HG02763 (cell line): ENCODE results near the gene FGGY.
"Not testable (repeated sequence)": the region's sequence is repeated elsewhere in the genome, so short reads cannot be mapped to it uniquely, and the experiment has no call there.

Experiments used
- ATAC-seq: cut with Tn5 transposase; IDR thresholded peaks from one replicate; pipeline ENCODE4 v1.9.1; 2021; ENCODE audit warnings: mild to moderate bottlenecking, moderate library complexity; ENCODE audit not compliant: unreplicated experiment

FGGY gene

DNA sequence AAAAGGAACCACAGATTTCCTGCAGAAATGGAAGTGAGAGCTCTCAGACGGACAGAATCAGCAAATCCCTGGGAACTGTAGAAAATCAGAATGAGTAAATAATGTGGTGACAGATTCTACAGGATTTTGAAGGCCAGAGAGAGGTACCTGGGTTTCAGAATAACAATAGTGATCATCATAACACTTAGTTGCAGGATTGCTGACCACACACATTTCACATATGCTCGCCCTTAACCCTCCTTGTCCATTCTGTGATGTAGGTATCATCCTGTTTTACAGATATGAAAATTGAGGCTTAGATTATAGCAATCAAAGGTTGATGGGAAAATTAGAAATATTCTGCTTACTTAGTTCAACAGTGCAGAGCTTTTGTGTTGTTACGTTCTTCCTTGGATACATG, 419.9 kb downstream of the FGGY start:
- ATAC-seq, result no peak

DNA sequence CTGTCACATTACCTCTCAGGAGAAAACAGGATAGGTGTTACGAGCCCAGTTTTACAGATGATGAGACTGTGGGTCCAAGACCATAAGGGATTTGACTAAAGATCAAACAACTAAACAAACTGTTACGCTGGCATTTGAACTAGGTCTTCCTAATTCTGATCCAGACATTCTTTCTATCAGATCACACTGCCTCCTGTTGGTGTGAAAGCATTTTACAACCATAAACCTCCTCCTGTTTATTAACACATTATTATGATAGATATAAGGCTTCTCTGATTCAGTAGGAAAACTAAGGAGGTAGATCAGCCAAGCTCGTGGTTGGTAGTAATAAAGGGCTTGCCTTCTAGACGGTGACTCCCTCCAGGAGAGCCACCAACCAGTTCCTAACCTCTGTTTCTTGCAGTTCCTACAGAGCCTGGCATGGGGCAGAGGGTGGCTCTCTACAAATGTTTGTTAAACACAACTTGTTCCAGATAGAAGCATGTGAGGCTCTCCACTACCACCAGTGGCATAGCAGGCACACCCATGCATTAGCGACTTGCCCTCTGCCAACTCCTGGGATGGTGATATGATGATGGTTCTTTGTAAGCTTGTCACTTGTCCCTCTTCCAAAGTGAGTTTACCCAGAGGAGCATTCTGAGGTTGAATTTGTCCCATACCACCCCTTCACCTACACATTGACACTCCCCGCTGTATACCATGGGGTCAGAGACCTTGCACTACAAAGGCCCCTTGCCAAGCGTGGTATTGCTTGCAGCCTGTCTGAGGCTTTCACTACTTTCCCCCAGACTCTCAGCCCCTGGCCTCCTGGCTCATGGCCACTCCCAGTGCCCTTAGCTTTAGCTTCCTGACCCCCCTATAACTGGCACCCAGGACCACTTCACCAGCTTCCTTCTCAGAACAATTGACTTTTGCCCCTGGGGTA, 421.4 kb downstream of the FGGY start:
- no peak for ATAC-seq

- ATAC-seq, result no peak
Observed at GRCh38 chr1:59718989-59719360, 422.1 kb downstream of the FGGY start.

DNA sequence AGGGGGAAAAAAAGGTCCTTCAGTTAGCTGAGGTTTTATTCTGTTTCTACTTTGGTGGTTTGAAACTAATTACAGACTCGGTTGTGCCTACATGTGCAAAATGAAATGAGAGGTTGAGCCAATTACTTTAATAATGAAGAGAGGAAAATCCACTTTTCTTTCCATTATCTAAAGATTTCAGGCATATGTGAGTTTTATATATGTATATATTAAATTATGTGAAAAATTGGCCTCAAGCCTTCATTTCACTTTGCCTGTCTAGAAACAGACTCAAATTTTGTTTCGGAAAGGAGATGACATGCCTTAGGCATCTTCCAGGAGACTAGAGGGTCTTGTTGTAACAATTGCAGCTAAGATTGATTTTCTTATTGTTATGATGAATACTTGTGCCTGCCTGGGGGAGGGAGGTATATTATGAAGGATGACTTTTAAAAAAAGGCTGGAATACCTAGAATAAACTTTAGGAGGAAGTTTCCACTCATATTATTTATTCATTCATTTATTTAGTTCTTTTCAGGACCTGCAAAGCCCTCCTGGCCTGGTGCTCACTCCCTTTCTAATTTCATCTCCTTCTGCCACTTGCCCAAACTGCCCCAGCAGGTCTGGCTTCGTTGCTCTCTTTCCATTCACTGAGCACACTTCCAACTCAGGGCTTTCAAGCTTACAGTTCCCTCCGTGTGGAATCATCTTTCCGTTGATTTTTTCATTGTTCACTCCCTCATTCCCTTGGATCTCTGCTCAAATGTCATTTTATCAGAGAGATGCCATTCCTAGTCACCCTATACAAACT, 423.6 kb downstream of the FGGY start:
- ATAC-seq, result no peak

- ATAC-seq, result no peak
Observed at GRCh38 chr1:59730302-59730701, 433.4 kb downstream of the FGGY start.

DNA sequence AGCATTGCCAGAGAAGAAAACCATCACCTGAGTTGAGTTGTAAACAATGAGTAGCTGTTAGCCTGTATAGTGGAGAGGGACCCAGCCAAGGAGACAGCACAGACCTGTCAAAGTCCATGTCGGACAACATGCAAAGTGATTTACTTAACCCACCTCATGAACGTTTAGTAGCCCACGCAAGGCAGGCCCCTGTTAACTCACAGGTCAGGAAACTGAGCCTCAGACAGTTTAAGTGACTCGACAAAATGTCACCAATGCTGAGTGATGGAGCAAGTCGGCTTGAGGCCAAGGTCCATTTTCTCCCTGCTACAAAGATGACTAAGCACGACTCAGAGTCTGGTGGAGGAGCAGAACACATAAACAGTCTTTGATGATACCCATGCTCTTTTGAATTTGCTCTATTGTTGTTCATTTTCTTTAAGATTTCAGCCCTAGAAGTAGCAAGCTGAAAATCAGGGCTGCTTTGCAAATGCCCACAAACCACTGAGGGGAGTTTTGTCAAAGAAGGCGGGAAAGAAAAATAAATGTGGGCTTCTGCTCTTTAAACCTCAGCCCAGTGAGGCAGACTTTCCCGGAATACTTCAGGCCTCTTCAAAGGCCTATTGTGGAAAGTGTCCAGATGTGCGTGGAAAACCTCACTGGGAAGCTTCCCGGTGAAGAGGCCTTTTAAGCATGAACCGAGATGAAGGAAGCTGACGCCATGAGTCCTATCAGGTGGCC, 434.0 kb downstream of the FGGY start:
- ATAC-seq, result no peak

DNA sequence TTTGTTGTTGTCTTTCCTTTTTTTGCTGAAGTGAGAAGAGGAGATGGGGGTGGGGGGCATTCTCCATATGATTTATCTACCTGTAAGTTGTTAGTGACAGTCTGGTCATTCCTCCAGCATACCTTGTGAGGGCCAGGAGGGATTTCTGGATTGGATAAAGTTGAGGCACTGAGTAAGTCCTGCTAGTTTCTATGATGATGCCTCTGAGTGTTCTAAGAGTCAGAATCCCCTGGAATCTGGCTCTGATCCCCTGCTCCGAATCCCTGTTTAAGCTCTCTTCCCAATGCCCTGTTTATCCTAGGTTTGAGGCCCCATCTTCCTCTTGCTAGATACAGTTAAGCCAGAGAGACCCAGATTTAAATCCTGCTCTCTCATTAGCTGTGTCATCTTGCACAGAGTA, 434.7 kb downstream of the FGGY start:
- ATAC-seq, result no peak

DNA sequence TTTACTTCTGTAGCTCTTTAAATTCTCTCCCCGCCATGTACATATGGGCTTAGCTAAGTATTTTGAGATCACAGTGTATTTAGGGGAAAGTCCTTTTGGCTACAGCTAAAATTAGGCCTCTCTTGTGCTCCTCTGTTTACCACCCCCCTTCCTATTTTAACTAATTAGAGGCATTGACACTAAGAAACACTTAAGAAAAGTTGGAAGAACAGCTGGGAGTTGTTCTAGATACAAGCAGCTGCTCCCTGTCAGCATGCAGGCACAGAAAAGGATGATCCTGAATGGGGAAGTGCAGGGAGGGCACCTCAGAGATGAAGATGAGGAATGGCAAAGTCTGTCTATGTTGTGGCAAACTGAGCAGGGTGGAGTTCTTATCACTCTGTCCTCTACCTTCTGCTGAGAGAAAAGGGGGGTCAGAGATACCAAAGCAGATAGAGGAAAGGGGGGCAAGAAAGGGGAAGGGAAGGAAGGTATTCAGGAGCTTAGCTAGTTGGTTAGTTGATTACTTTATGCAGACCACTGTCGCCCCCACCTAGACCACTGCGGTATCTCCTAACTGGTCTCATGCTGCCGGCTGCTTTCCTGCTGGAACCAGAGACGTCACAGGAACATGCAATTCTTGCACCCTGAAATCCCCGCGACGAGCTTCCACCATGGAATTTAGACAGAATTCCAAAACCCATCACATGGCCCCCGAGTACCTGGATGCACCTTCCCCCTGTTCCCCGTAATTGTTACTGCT, 435.5 kb downstream of the FGGY start:
- ATAC-seq, result no peak

DNA sequence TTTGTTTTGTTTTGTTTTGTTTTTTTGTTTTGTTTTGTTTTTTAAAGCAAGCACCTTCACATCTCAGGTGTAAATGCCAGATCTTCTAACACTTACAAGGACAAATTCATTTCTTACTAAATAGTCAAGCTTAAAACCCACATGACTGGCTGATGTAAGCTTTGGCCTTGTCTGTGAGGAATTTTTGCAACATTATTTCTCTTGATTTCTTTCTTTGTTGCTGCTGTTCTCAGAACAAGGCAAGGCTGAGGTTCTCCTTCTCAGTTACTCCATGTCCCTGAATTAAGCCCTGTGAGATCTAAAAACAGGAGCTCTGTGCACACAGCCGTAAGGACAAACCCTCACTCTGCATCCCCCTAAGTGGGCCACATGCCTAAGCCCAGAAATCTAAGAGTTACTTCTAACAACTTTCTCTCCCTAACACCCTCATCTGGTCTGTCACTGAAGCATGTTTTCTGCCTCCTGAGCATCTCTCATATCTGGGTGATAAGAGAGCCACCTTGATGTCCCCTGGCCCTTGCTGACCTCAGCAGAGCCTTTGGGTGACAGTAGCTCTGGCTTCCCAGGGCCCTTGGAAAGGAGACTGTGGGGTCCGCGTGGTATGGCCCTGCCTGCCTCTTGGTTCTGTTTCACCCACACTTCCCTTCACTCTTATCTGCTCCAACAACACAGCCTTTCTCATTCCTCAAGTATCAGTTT, 436.7 kb downstream of the FGGY start:
- ATAC-seq, result no peak

DNA sequence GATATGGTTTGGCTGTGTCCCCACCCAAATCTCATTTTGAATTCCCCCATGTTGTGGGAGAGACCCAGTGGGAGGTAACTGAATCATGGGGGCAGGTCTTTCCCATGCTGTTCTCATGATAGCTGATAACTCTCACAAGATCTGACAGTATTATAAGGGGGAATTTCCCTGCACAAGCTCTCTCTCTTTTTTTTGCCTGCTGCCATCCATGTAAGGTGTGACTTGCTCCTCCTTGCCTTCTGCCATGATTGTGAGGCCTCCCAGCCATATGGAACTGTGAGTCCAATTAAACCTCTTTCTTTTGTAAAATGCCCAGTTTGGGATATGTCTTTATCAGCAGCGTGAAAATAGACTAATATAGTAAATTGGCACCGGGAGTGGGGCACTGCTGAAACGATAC, 439.0 kb downstream of the FGGY start:
- ATAC-seq, result not testable (repeated sequence)

- no peak for ATAC-seq
Observed at GRCh38 chr1:59736744-59737143, 439.9 kb downstream of the FGGY start.

GRCh38 chr1:59737638-59738037, 440.7 kb downstream of the FGGY start:
- ATAC-seq, result no peak

- ATAC-seq, result no peak
Observed at GRCh38 chr1:59738152-59738551, 441.3 kb downstream of the FGGY start.

DNA sequence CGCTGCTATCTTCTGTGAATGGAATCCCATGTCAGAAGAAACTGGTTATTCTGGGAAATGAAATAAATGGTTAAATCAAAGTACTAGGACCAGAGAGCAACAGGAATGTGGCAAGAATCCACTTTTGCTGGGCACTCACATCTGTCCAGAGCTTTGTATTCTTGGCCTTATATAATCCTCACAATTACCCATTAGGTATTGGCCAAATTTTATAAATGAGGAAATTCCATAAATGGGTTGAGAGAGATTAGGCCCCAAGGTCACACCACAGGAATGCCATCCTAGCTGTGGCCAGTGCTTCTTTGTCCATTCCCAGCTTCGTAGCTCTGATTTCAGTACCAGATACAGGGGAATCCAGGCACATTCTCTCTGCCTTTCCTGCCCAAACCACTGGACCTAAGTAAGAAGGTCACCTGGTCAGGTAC, 441.7 kb downstream of the FGGY start:
- no peak for ATAC-seq

GRCh38 chr1:59739111-59739510, 442.2 kb downstream of the FGGY start:
- ATAC-seq, result no peak

GRCh38 chr1:59742526-59742925, 445.6 kb downstream of the FGGY start:
- no peak for ATAC-seq

DNA sequence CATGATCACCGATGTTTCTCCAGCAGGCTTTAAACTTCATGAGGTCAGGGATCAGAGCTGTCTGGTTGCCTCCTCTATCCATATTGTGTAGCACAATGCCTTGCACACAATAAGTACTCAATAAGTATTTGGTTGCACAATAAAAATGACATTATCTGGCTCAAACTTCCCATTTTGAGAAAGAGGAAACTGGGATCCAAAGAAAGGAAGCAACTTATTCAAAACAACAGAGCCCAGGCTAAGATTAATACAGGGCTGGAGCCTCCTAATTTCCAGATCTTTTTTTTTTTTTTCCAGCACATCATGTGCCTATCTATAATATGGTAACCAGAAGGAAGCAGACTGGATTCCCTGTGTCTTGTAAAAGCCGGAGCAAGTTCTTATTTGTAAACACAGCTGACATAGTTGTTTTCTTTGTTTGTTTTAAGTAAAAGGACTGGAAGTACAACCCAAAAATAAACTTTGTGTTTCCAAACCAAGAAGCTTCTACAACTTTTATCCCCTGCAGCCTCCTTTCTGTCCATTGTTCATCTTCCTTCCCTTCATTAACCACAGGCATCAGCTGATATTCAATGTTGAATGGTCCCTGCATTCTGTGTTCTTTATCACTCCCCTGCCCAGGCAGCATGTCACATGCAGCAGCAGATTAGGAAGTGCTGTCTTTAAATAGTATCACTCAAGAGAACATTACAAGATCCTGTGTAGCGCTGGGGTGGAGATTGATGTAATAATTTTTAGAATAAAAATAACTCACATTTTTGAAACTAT, 446.6 kb downstream of the FGGY start:
- no peak for ATAC-seq

GRCh38 chr1:59747420-59748024, 450.6 kb downstream of the FGGY start:
- no peak for ATAC-seq

- ATAC-seq, result no peak
Observed at GRCh38 chr1:59748123-59748522, 451.2 kb downstream of the FGGY start.
